Hepatocyte (in vitro differentiated cells): Measurements from ENCODE around the gene SMAP1. TPM values are rescaled to one million over a fixed set of nuclear protein-coding genes. Genes with fewer than 3 reads are reported as not detected.

Source experiments
- DNase-seq: peaks from one replicate; pipeline ENCODE4 v3.0.0-alpha.2; 2016; ENCODE audit warnings: low spot score
- H2AFZ ChIP-seq: fragments of 200-600 bp; sonication (generic); 2 replicates; pipeline ENCODE4 v1.6.0; 2016; ENCODE audit warnings: antibody characterized with exemption, mild to moderate bottlenecking
- H3K27ac ChIP-seq: fragments of 200-600 bp; sonication (generic); 2 replicates; pipeline ENCODE4 v1.5.1; 2016; ENCODE audit warnings: mild to moderate bottlenecking
- H3K27me3 ChIP-seq: fragments of 200-600 bp; sonication (generic); 2 replicates; pipeline ENCODE4 v1.6.1; 2016
- H3K36me3 ChIP-seq: fragments of 200-600 bp; sonication (generic); replicated peaks from 2 replicates; pipeline ENCODE4 v1.5.1; 2016; ENCODE audit warnings: low read depth; ENCODE audit not compliant: insufficient read depth
- H3K4me1 ChIP-seq: fragments of 200-600 bp; sonication (generic); 2 replicates; pipeline ENCODE4 v1.5.1; 2016; ENCODE audit warnings: mild to moderate bottlenecking, moderate library complexity; ENCODE audit not compliant: insufficient read depth
- H3K4me2 ChIP-seq: fragments of 200-600 bp; sonication (generic); 2 replicates; pipeline ENCODE4 v1.6.0; 2016
- H3K4me3 ChIP-seq: fragments of 200-600 bp; sonication (generic); 2 replicates; pipeline ENCODE4 v1.5.1; 2016; ENCODE audit warnings: mild to moderate bottlenecking
- H3K79me2 ChIP-seq: fragments of 200-600 bp; sonication (generic); 2 replicates; pipeline ENCODE4 v1.6.0; 2017; ENCODE audit warnings: mild to moderate bottlenecking
- H3K9me2 ChIP-seq: fragments of 200-600 bp; sonication (generic); replicated peaks from 2 replicates; pipeline ENCODE4 v1.6.0; 2017; ENCODE audit warnings: mild to moderate bottlenecking; ENCODE audit not compliant: insufficient read depth
- H3K9me3 ChIP-seq: fragments of 200-600 bp; sonication (generic); 2 replicates; pipeline ENCODE4 v1.5.1; 2016; ENCODE audit warnings: low read depth, mild to moderate bottlenecking
- H4K20me1 ChIP-seq: fragments of 200-600 bp; sonication (generic); 2 replicates; pipeline ENCODE4 v1.6.0; 2016; ENCODE audit warnings: mild to moderate bottlenecking; ENCODE audit not compliant: insufficient read depth, poor library complexity, severe bottlenecking
- EZH2 ChIP-seq: fragments of 200-600 bp; sonication (generic); IDR thresholded peaks from 2 replicates; pipeline ENCODE4 v1.6.1; 2016; ENCODE audit warnings: antibody characterized with exemption, mild to moderate bottlenecking, borderline replicate concordance
- EZH2phosphoT487 ChIP-seq: fragments of 200-600 bp; sonication (generic); IDR thresholded peaks from one replicate; pipeline ENCODE4 v1.6.1; 2018; ENCODE audit warnings: antibody characterized with exemption, mild to moderate bottlenecking, low read depth, moderate library complexity; ENCODE audit not compliant: unreplicated experiment, severe bottlenecking
- WGBS: methylation state at CpG from one replicate; pipeline ENCODE4 v1.1.6; 2016; ENCODE audit warnings: low lambda C conversion rate; ENCODE audit errors: missing lambda C conversion rate; 5-methylcytosine and 5-hydroxymethylcytosine counted together
- polyA plus RNA-seq: library from polyadenylated mRNA; unstranded; fragments of >200 nt; fragmentation: Nextera tagmentation; extraction: Ambion mirVana; gene quantifications from 2 replicates; pipeline ENCODE4 v1.2.1, GENCODE V29; 2016
- total RNA-seq: library from RNA; depleted of rRNA; stranded (reverse); fragments of >200 nt; gene quantifications from 2 replicates; pipeline ENCODE4 v1.2.3, GENCODE V29; 2014
- TF ChIP-seq, protein P1 (sequence below): fragments of 200-600 bp; sonication (generic); IDR thresholded peaks from 2 replicates; pipeline ENCODE4 v1.5.1; 2016; ENCODE audit warnings: antibody characterized with exemption, mild to moderate bottlenecking; ENCODE audit not compliant: poor library complexity

The SMAP1 gene
- total and polyA plus RNA-seq, 2 experiments from 2014 or later, result 28.2 to 42.4 TPM

DNA sequence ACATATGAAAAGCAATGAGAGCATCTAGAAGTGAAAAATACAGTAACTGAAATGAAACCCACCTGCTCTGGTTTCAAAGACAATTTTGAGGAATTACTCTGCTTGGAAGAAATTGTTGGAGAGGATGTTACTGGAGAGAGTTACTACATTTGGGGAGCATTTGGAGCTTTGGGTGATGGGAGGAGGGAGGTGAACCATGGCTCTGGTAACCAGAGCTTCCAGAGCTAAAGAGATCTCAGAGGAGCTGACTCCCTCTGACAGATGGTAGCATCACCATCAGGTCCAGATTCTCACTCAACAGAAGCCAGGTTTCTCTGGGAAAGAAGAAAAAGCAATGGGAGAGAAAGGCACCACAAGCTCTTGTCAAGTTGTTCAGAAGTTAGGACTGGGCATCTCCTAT, 42.2 kb upstream of the SMAP1 start:
- H3K36me3 ChIP-seq, result no peaks in the 10 kb centered on the region
- no peaks in the 10 kb centered on the region for H3K9me3 ChIP-seq
- H3K79me2 ChIP-seq, result no peaks in the 10 kb centered on the region
- DNase-seq, result no peak
- no peak overlapping the region for H3K27ac ChIP-seq
- H3K9me2 ChIP-seq, result no peaks in the 10 kb centered on the region
- H2AFZ ChIP-seq, result no peak overlapping the region
- no peak overlapping the region for H3K4me3 ChIP-seq
- no peaks in the 10 kb centered on the region for H4K20me1 ChIP-seq
- no peak overlapping the region for H3K4me2 ChIP-seq
- no peaks in the 10 kb centered on the region for H3K27me3 ChIP-seq
- TF ChIP-seq EZH2, result no peak
- H3K4me1 ChIP-seq, result no peaks in the 10 kb centered on the region

DNA sequence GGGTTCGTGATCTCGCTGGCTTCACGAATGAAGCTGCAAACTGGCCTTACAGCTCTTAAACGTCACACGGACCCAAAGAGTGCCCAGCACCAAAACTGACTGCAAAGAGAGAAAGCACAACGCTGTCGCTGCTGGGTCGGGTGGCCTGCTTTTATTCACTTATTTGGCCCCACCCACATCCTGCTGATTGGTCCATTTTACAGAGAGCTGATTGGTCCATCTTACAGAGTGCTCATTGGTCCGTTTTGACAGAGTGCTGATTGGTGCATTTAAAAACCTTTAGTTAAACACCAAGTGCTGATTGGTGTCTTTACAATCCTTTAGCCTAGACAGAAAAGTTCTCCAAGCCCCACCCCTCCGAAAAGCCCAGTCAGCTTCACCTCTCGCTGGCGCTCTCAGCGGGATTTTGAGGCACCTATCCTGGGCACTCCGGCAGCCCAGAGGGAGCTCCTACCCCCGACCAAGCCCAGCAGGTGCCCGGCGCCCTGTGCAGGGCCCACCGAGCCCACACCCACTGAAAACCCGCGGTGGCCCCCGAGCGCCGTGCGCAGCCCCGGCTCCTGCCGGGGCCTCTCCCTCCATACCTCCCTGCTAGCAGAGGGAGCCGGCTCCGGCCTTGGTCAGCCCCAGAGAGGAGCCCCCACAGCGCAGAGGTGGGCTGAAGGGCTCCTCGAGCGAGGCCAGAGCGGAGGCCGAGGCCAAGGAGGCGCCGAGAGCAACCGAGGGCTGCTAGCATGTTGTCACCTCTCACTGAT, 40.0 kb upstream of the SMAP1 start:
- Histone ChIP-seq H3K4me3 (no peak overlapping the region), H3K9me2 (no peaks in the 10 kb centered on the region), H3K4me2 (no peak overlapping the region), H3K79me2 (no peaks in the 10 kb centered on the region), H3K27ac (no peak overlapping the region), H3K4me1 (no peaks in the 10 kb centered on the region), H2AFZ (no peak overlapping the region), H3K27me3 (no peaks in the 10 kb centered on the region), H3K9me3 (no peaks in the 10 kb centered on the region), H3K36me3 (no peaks in the 10 kb centered on the region), H4K20me1 (no peaks in the 10 kb centered on the region)
- DNase-seq, result no peak
- TF ChIP-seq, protein P1, sequence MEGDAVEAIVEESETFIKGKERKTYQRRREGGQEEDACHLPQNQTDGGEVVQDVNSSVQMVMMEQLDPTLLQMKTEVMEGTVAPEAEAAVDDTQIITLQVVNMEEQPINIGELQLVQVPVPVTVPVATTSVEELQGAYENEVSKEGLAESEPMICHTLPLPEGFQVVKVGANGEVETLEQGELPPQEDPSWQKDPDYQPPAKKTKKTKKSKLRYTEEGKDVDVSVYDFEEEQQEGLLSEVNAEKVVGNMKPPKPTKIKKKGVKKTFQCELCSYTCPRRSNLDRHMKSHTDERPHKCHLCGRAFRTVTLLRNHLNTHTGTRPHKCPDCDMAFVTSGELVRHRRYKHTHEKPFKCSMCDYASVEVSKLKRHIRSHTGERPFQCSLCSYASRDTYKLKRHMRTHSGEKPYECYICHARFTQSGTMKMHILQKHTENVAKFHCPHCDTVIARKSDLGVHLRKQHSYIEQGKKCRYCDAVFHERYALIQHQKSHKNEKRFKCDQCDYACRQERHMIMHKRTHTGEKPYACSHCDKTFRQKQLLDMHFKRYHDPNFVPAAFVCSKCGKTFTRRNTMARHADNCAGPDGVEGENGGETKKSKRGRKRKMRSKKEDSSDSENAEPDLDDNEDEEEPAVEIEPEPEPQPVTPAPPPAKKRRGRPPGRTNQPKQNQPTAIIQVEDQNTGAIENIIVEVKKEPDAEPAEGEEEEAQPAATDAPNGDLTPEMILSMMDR, result no peak
- no peak for TF ChIP-seq EZH2phosphoT487
- TF ChIP-seq EZH2, result no peak
- 96% methylated on average over 35 of the region's 36 CpGs for WGBS

DNA sequence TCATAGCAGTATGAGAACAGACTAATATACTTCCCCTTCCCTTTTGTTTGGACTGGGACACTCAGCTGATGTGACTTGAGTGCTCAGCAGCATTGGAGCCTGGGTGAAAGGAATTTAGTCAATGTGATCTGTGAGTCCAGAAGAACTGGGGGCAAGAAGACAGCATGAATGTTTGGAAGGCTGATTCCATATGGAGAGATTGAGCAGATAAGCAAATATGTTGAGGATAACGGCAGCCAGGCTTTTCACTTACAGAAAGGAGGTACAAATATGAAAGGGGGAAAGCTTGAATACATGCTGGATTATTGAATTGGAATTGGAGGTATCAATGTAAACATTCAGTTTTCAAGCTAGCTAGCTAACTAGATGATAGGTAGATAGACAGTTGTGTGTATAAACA, 37.8 kb upstream of the SMAP1 start:
- Histone ChIP-seq H3K27ac (no peak overlapping the region), H4K20me1 (no peaks in the 10 kb centered on the region), H3K9me3 (no peaks in the 10 kb centered on the region), H3K4me3 (no peak overlapping the region), H3K4me1 (no peaks in the 10 kb centered on the region), H3K36me3 (no peaks in the 10 kb centered on the region), H3K79me2 (no peaks in the 10 kb centered on the region), H2AFZ (no peak overlapping the region), H3K4me2 (no peak overlapping the region), H3K27me3 (no peaks in the 10 kb centered on the region), H3K9me2 (no peaks in the 10 kb centered on the region)
- TF ChIP-seq, protein P1, result no peak
- TF ChIP-seq EZH2 (no peak), EZH2phosphoT487 (no peak)
- no peak for DNase-seq
- 75% methylated on average over 1 of the region's 1 CpG for WGBS

DNA sequence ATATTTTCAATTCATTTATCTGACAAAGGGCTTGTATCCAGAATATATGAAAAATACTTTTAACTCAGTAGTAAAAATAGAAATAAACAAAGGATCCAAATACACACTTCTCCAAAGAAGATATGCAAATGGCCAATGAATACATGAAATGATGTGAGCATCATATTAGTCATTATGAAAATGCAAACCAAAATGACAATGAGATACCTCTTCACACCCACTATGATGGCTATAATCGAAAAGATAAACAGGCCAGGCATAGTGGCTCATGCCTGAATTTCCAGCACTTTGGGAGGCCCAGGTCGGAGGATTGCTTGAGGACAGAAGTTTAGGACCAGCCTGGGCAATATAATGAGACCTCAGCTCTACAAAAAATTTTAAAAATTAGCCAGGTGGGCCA, 33.8 kb upstream of the SMAP1 start:
- Histone ChIP-seq H4K20me1 (no peaks in the 10 kb centered on the region), H3K79me2 (no peaks in the 10 kb centered on the region), H3K4me3 (no peak overlapping the region), H3K9me3 (no peaks in the 10 kb centered on the region), H3K36me3 (no peaks in the 10 kb centered on the region), H3K4me1 (no peaks in the 10 kb centered on the region), H3K27ac (no peak overlapping the region), H3K4me2 (no peak overlapping the region), H3K27me3 (no peaks in the 10 kb centered on the region), H2AFZ (no peak overlapping the region), H3K9me2 (no peaks in the 10 kb centered on the region)
- 81% methylated on average over 2 of the region's 2 CpGs for WGBS
- no peak for TF ChIP-seq EZH2phosphoT487
- TF ChIP-seq, protein P1, result no peak
- no peak for TF ChIP-seq EZH2
- no peak for DNase-seq
